ENCODE data around the gene TM2D1. TPM values are rescaled to one million over a fixed set of nuclear protein-coding genes. Genes with fewer than 3 reads are reported as not detected.

Gene TM2D1
- total and polyA plus RNA-seq, 9 of the 15 experiments (the other 6 are each of a cell fraction or from before 2014, with no cell fraction given), result 24.5 to 65.2 (median 47.7) TPM

DNA sequence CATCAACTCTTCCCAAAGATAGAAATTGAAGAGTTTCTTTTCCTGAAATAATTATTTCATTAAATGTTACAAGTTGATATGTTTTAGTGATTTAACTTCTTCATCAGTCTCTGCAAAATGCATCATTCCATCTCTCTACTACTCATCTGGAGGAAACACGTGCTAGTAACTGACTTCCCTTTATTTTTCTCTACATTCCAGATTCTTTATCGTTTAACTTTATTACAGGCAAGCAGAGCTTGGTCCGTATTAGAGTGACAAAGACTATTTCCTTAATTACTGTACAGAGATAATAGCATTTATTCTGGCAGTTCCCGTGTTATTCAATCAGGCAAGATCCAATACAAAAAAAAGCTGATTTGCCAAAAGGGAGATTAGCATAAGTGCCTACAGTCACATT, 88.6 kb downstream of the TM2D1 start:
- Histone ChIP-seq H3K4me3 (no peak overlapping the region), H4K20me1 (replicated peaks; ENCODE audit: control insufficient read depth, insufficient read depth, low read length) (no peaks in the 10 kb centered on the region), H3K4me2 (ENCODE audit: insufficient read depth, low read length) (no peak overlapping the region), H3K4me1 (replicated peaks in 1 of 2; ENCODE audit: control insufficient read depth in 2 of 2, insufficient read depth in 2 of 2, low read length in 2 of 2) (peaks cover 0 to 5% of the 10 kb centered on the region in 2 experiments; a peak in 1 of 5 replicates), H3K9me3 (replicated peaks; ENCODE audit: control insufficient read depth, insufficient read depth, low read depth, low read length) (no peaks in the 10 kb centered on the region), H3K9me1 (ENCODE audit: control insufficient read depth, insufficient read depth, low read length) (no peaks in the 10 kb centered on the region), H3K79me2 (ENCODE audit: control insufficient read depth, insufficient read depth, low read length) (no peaks in the 10 kb centered on the region), H3K36me3 (ENCODE audit: control insufficient read depth, insufficient read depth, low read length) (no peaks in the 10 kb centered on the region), H3K9ac (ENCODE audit: insufficient read depth in 1 of 2, low read depth in 2 of 2, low read length in 2 of 2) (no peak overlapping the region), H2AFZ (ENCODE audit: low read depth, low read length) (no peak overlapping the region), H3K27me3 (ENCODE audit: control insufficient read depth in 2 of 2, insufficient read depth in 2 of 2, low read length in 2 of 2) (peaks cover 11 to 18% of the 10 kb centered on the region in 2 experiments; a peak in 3 of 5 replicates), H3K27ac (ENCODE audit: extremely low read depth, low read depth, low read length) (no peak overlapping the region)
- TF ChIP-seq EZH2 (IDR thresholded peaks at IDR 0.05; ENCODE audit: borderline replicate concordance, low read depth, low read length), result no peak
- no peak for TF ChIP-seq NRF1 (conservative IDR thresholded peaks at IDR 0.05 in 1 of 2, IDR thresholded peaks at IDR 0.05 in 1 of 2)
- ATAC-seq (no peak), FAIRE-seq (no peak), DNase-seq (ENCODE audit: extremely low read depth in 1 of 4, low spot score in 3 of 4) (no peak)
- WGBS (ENCODE audit: insufficient coverage, low coverage, missing lambda C conversion rate), result 2% methylated on average over 4 of the region's 4 CpGs
- intact Hi-C loops (cut with micrococcal nuclease), result no loop called here
- CTCF ChIA-PET (ENCODE audit: low intra/inter-chr PET ratio), result no interaction called here
- in situ Hi-C loops (cut with MboI), result no loop called here
- POLR2A ChIA-PET, result no interaction called here
- BruUV-seq (replicated peaks), result no TSS peak

DNA sequence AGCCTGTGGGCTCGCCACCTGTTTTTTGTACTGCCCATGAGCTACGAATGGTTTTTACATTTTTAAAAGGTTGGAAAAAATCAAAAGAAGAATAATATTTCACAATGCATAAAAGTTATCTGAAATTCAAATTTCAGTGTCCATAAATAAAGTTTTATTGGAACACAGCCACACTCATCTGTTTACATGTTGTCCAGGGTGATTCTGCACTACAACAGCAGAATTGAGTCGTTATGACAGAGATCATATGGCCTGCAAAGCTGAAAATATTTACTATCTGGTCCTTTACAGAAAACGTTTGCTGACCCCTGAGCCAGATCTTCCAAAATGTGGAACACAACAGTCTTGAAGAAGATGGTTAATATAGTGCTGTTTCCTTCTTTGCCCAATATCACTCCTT, 89.4 kb downstream of the TM2D1 start:
- Histone ChIP-seq H3K79me2 (ENCODE audit: control insufficient read depth, insufficient read depth, low read length) (no peaks in the 10 kb centered on the region), H3K4me3 (no peak overlapping the region), H3K27me3 (ENCODE audit: control insufficient read depth in 2 of 2, insufficient read depth in 2 of 2, low read length in 2 of 2) (peaks cover 11 to 18% of the 10 kb centered on the region in 2 experiments; a peak in 3 of 5 replicates), H3K9ac (ENCODE audit: insufficient read depth in 1 of 2, low read depth in 2 of 2, low read length in 2 of 2) (no peak overlapping the region), H4K20me1 (replicated peaks; ENCODE audit: control insufficient read depth, insufficient read depth, low read length) (no peaks in the 10 kb centered on the region), H3K27ac (ENCODE audit: extremely low read depth, low read depth, low read length) (no peak overlapping the region), H3K4me1 (replicated peaks in 1 of 2; ENCODE audit: control insufficient read depth in 2 of 2, insufficient read depth in 2 of 2, low read length in 2 of 2) (no peaks in the 10 kb centered on the region), H2AFZ (ENCODE audit: low read depth, low read length) (no peak overlapping the region), H3K36me3 (ENCODE audit: control insufficient read depth, insufficient read depth, low read length) (no peaks in the 10 kb centered on the region), H3K4me2 (ENCODE audit: insufficient read depth, low read length) (no peak overlapping the region), H3K9me1 (ENCODE audit: control insufficient read depth, insufficient read depth, low read length) (no peaks in the 10 kb centered on the region), H3K9me3 (replicated peaks; ENCODE audit: control insufficient read depth, insufficient read depth, low read depth, low read length) (no peaks in the 10 kb centered on the region)
- ATAC-seq, result no peak
- in situ Hi-C loops (cut with MboI), result no loop called here
- CTCF ChIA-PET (ENCODE audit: low intra/inter-chr PET ratio), result no interaction called here
- no peak for DNase-seq (ENCODE audit: extremely low read depth in 1 of 4, low spot score in 3 of 4)
- WGBS (ENCODE audit: insufficient coverage, low coverage, missing lambda C conversion rate), result 9% methylated on average over 4 of the region's 4 CpGs
- FAIRE-seq, result no peak
- no TSS peak for BruUV-seq (replicated peaks)
- POLR2A ChIA-PET, result no interaction called here
- intact Hi-C loops (cut with micrococcal nuclease), result no loop called here
- TF ChIP-seq KAT8 (IDR thresholded peaks at IDR 0.05; ENCODE audit: low read depth) (no peak), SNIP1 (IDR thresholded peaks at IDR 0.05; ENCODE audit: low read depth) (no peak), HNRNPL (IDR thresholded peaks at IDR 0.05; ENCODE audit: low read depth, low read length) (no peak), ZFX (CRISPR knock-in tag; IDR thresholded peaks at IDR 0.05) (no peak), KLF1 (tag; IDR thresholded peaks at IDR 0.05) (no peak), BCOR (IDR thresholded peaks at IDR 0.05) (no peak), NFE2 (IDR thresholded peaks at IDR 0.05; ENCODE audit: low read depth) (no peak), ZNF766 (CRISPR knock-in tag; conservative IDR thresholded peaks at IDR 0.05) (no peak), CBFA2T3 (IDR thresholded peaks at IDR 0.05) (no peak), ZNF583 (CRISPR knock-in tag; IDR thresholded peaks at IDR 0.05) (no peak), KHSRP (IDR thresholded peaks at IDR 0.05) (no peak), FOXJ2 (tag; IDR thresholded peaks at IDR 0.05) (0 out of 2 replicates have a peak, but pooled peaks have one; percentile 20), DACH1 (IDR thresholded peaks at IDR 0.05; ENCODE audit: partially characterized antibody) (no peak)
- TF ChIP-seq, protein P1, sequence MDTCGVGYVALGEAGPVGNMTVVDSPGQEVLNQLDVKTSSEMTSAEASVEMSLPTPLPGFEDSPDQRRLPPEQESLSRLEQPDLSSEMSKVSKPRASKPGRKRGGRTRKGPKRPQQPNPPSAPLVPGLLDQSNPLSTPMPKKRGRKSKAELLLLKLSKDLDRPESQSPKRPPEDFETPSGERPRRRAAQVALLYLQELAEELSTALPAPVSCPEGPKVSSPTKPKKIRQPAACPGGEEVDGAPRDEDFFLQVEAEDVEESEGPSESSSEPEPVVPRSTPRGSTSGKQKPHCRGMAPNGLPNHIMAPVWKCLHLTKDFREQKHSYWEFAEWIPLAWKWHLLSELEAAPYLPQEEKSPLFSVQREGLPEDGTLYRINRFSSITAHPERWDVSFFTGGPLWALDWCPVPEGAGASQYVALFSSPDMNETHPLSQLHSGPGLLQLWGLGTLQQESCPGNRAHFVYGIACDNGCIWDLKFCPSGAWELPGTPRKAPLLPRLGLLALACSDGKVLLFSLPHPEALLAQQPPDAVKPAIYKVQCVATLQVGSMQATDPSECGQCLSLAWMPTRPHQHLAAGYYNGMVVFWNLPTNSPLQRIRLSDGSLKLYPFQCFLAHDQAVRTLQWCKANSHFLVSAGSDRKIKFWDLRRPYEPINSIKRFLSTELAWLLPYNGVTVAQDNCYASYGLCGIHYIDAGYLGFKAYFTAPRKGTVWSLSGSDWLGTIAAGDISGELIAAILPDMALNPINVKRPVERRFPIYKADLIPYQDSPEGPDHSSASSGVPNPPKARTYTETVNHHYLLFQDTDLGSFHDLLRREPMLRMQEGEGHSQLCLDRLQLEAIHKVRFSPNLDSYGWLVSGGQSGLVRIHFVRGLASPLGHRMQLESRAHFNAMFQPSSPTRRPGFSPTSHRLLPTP (IDR thresholded peaks at IDR 0.05; ENCODE audit: borderline replicate concordance, extremely low read depth, insufficient read length), result no peak

All from K562 (cell line).